ENCODE measurements around the gene ZAP70.

Gene ZAP70

DNA sequence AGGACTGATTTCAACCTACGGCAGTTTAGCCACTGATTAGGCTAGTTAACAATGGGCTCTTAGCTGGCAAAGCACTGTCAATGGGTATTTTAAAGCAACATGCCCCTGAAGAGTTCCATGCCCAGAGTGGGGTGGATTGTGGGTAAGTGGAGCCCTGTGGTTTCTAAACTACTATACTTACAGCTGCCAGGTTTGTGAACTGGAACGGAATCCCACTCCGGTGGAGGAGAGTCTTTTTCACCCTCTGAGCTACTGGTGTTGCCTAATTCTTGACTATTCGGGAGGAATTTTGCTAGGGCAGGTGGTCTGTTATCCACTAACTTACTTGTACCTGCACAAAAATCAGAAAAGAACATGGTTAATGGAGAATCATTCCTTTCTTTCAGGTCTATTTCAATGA is 52.6 kb downstream of the ZAP70 start:
- TF ChIP-seq ARNT (IDR thresholded peaks at IDR 0.05), result no peak
- TF ChIP-seq SUZ12 (IDR thresholded peaks at IDR 0.05), result no peak
- TF ChIP-seq NFRKB (IDR thresholded peaks at IDR 0.05), result no peak
- TF ChIP-seq FOXM1 (IDR thresholded peaks at IDR 0.05; ENCODE audit: borderline replicate concordance), result no peak
- TF ChIP-seq CTBP1 (IDR thresholded peaks at IDR 0.05; ENCODE audit: borderline replicate concordance), result no peak
- no peak for TF ChIP-seq BHLHE40 (IDR thresholded peaks at IDR 0.05; ENCODE audit: borderline replicate concordance)
- TF ChIP-seq ELF4 (IDR thresholded peaks at IDR 0.05), result no peak
- TF ChIP-seq L3MBTL2 (conservative IDR thresholded peaks at IDR 0.05), result no peak
- TF ChIP-seq FOXK2 (IDR thresholded peaks at IDR 0.05), result no peak
- TF ChIP-seq FOXA1 (IDR thresholded peaks at IDR 0.05), result no peak
- no peak for TF ChIP-seq SP1 (IDR thresholded peaks at IDR 0.05)
- TF ChIP-seq, protein P1, sequence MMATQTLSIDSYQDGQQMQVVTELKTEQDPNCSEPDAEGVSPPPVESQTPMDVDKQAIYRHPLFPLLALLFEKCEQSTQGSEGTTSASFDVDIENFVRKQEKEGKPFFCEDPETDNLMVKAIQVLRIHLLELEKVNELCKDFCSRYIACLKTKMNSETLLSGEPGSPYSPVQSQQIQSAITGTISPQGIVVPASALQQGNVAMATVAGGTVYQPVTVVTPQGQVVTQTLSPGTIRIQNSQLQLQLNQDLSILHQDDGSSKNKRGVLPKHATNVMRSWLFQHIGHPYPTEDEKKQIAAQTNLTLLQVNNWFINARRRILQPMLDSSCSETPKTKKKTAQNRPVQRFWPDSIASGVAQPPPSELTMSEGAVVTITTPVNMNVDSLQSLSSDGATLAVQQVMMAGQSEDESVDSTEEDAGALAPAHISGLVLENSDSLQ (IDR thresholded peaks at IDR 0.05), result no peak
- TF ChIP-seq TARDBP (IDR thresholded peaks at IDR 0.05), result no peak
- no peak for TF ChIP-seq HDGF (IDR thresholded peaks at IDR 0.05; ENCODE audit: borderline replicate concordance)
- TF ChIP-seq ZNF384 (IDR thresholded peaks at IDR 0.05), result no peak
- TF ChIP-seq LEF1 (IDR thresholded peaks at IDR 0.05; ENCODE audit: borderline replicate concordance), result no peak
- DNase-seq (ENCODE audit: extremely low spot score), result no peak
- POLR2A ChIA-PET, result no interaction called here
- CTCF ChIA-PET, result no interaction called here

DNA sequence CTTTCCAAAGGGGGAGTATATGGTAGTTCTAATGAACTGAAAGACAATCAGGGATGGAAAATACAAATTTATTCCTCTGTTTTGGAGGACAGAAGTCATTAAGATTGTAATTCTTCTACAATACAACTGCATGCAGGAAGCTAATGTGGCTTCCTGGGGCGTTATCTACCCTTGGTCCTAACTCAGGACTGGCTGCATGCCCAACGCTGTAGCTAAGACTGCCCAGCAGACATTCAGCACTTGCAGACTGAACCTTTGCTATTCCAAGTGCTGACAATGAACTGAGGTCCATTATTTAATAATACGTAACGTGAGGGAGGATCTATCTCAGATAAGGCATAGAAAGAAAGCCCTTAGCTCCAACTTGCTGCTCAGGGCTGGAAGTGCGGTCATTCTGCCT is 53.2 kb downstream of the ZAP70 start:
- no peak for DNase-seq (ENCODE audit: extremely low spot score)
- POLR2A ChIA-PET, result no interaction called here
- CTCF ChIA-PET, result no interaction called here
- TF ChIP-seq ARNT (IDR thresholded peaks at IDR 0.05), result no peak
- no peak for TF ChIP-seq FOXK2 (IDR thresholded peaks at IDR 0.05)
- no peak for TF ChIP-seq CTBP1 (IDR thresholded peaks at IDR 0.05; ENCODE audit: borderline replicate concordance)
- TF ChIP-seq, protein P1 (IDR thresholded peaks at IDR 0.05), result no peak
- no peak for TF ChIP-seq FOXA1 (IDR thresholded peaks at IDR 0.05)
- TF ChIP-seq HDGF (IDR thresholded peaks at IDR 0.05; ENCODE audit: borderline replicate concordance), result no peak
- TF ChIP-seq BHLHE40 (IDR thresholded peaks at IDR 0.05; ENCODE audit: borderline replicate concordance), result no peak

DNA sequence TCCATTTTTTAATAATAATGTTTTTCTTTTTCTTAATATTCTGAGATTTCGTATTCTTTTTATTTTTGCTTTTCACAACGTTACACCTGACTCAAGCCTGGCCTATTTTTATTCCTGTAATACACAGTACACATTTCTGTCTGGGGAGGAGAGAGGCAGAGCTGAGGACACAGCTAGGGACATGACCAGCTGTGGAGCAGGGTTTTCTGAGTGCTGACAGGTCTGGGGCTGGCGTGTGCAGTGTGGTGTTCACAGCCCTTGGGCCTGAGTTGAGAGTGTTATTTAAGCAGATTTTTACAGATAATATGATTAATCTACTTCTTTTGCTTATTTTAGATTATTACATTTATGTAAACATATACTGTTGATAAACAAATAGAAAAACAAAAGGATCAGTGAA is 55.9 kb downstream of the ZAP70 start:
- CTCF ChIA-PET, result interaction anchor here (0.9 kb wide), 1 partner anchor 69 kb away, joined by 3 read pairs; no protein-coding TSS in a partner anchor
- TF ChIP-seq ELF4 (IDR thresholded peaks at IDR 0.05), result no peak
- no peak for TF ChIP-seq FOXA1 (IDR thresholded peaks at IDR 0.05)
- TF ChIP-seq ARNT (IDR thresholded peaks at IDR 0.05), result no peak
- no peak for TF ChIP-seq SUZ12 (IDR thresholded peaks at IDR 0.05)
- POLR2A ChIA-PET, result no interaction called here
- DNase-seq (ENCODE audit: extremely low spot score), result no peak

DNA sequence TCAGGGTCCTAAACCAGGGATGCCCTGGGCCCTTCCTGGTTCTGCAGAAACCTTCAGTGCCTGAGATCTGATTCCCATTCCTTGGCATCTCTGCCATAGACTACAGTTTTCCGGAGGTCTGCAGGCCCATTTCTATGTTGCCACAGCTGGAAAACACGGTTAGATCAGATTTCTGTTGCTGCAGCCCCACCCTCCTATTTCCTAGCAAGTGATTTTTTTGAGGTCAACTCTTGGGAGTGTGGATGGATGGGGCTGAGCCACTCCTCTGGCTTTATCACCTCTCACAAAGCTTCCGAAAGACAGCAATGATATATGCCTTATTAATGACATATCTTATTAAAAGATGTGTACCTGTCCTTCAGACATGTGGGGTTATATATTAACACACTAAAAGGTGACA is 56.3 kb downstream of the ZAP70 start:
- ChIA-PET CTCF (interaction anchor here (0.9 kb wide), 1 partner anchor 69 kb away, joined by 3 read pairs; no protein-coding TSS in a partner anchor), POLR2A (no interaction called here)
- DNase-seq (ENCODE audit: extremely low spot score), result no peak
- TF ChIP-seq NFRKB (IDR thresholded peaks at IDR 0.05) (no peak), SP1 (IDR thresholded peaks at IDR 0.05) (no peak), FOXM1 (IDR thresholded peaks at IDR 0.05; ENCODE audit: borderline replicate concordance) (no peak)

DNA sequence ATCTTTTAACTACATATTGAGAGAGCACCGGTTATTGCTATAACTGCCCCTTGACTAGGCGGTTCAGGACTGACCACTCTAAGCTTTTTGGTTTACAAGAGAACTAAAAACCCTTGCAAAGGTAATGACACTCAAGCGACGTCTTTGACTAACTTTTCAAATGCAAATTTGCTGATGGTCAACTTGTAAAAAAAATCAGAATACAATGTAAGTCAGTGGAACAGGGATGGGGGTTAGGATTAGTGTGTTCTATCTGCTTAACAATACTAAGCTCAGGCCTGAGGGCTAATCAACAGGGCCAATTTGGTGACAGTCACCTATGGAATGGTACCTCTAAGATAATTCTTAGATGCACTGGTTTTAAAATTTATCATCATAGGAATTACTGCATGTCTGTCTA is 57.1 kb downstream of the ZAP70 start:
- ChIA-PET POLR2A (no interaction called here), CTCF (no interaction called here)
- no peak for TF ChIP-seq ELF4 (IDR thresholded peaks at IDR 0.05)
- TF ChIP-seq L3MBTL2 (conservative IDR thresholded peaks at IDR 0.05), result no peak
- no peak for TF ChIP-seq NFRKB (IDR thresholded peaks at IDR 0.05)
- no peak for TF ChIP-seq HDGF (IDR thresholded peaks at IDR 0.05; ENCODE audit: borderline replicate concordance)
- TF ChIP-seq ARNT (IDR thresholded peaks at IDR 0.05), result no peak
- no peak for TF ChIP-seq FOXM1 (IDR thresholded peaks at IDR 0.05; ENCODE audit: borderline replicate concordance)
- no peak for TF ChIP-seq FOXK2 (IDR thresholded peaks at IDR 0.05)
- TF ChIP-seq SUZ12 (IDR thresholded peaks at IDR 0.05), result no peak
- TF ChIP-seq BHLHE40 (IDR thresholded peaks at IDR 0.05; ENCODE audit: borderline replicate concordance), result no peak
- no peak for TF ChIP-seq SP1 (IDR thresholded peaks at IDR 0.05)
- TF ChIP-seq ZNF384 (IDR thresholded peaks at IDR 0.05), result no peak
- TF ChIP-seq TARDBP (IDR thresholded peaks at IDR 0.05), result no peak
- TF ChIP-seq FOXA1 (IDR thresholded peaks at IDR 0.05), result no peak
- TF ChIP-seq, protein P1 (IDR thresholded peaks at IDR 0.05), result no peak
- TF ChIP-seq LEF1 (IDR thresholded peaks at IDR 0.05; ENCODE audit: borderline replicate concordance), result no peak
- no peak for TF ChIP-seq CTBP1 (IDR thresholded peaks at IDR 0.05; ENCODE audit: borderline replicate concordance)
- DNase-seq (ENCODE audit: extremely low spot score), result no peak

DNA sequence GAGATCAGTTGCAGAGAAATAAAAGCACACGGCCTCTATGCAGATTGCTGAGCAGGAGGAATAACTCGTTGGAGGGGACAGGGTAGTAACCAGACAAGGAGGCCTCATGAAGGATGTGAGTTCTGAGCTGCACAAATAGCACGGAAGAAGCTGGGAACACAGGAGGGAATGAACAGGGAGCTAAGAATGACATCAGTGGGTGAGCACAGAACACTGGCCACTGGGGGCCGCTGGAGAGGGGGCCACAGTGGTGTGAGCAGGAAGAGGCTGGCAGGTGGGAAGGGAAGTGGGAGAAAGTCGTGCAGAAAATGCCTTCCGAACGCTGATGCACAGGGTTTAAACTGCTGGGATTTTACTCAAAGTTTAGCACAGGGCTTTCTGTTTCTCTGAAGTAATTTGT is 61.0 kb downstream of the ZAP70 start:
- ChIA-PET POLR2A (no interaction called here), CTCF (interaction anchor here (0.5 to 1.6 kb wide), 11 partner anchors 10 to 864 kb away, joined by 3 to 5 read pairs (median 3); no protein-coding TSS in a partner anchor)
- TF ChIP-seq SUZ12 (IDR thresholded peaks at IDR 0.05) (no peak), ARNT (IDR thresholded peaks at IDR 0.05) (no peak), LEF1 (IDR thresholded peaks at IDR 0.05; ENCODE audit: borderline replicate concordance) (no peak), ZNF384 (IDR thresholded peaks at IDR 0.05) (no peak), FOXM1 (IDR thresholded peaks at IDR 0.05; ENCODE audit: borderline replicate concordance) (no peak), L3MBTL2 (conservative IDR thresholded peaks at IDR 0.05) (no peak), FOXA1 (IDR thresholded peaks at IDR 0.05) (no peak), CTBP1 (IDR thresholded peaks at IDR 0.05; ENCODE audit: borderline replicate concordance) (no peak), NFRKB (IDR thresholded peaks at IDR 0.05) (no peak), FOXK2 (IDR thresholded peaks at IDR 0.05) (no peak), ELF4 (IDR thresholded peaks at IDR 0.05) (no peak), SP1 (IDR thresholded peaks at IDR 0.05) (no peak), BHLHE40 (IDR thresholded peaks at IDR 0.05; ENCODE audit: borderline replicate concordance) (no peak), HDGF (IDR thresholded peaks at IDR 0.05; ENCODE audit: borderline replicate concordance) (no peak), TARDBP (IDR thresholded peaks at IDR 0.05) (no peak)
- TF ChIP-seq, protein P1 (IDR thresholded peaks at IDR 0.05), result no peak
- peak; percentile 72 for DNase-seq (ENCODE audit: extremely low spot score)

All from HEK293T (cell line).